Activated CD4-positive, CD25-positive, alpha-beta regulatory T cell treated with anti-CD3 and anti-CD28 coated beads, Interleukin-2, amount 50 U/mL, for 24 hours (primary cell): Measurements from ENCODE around the gene SEMA4G.
A peak's percentile ranks its signal among the peaks of the same experiment; 100 is the strongest.

Source experiments
- ATAC-seq, 2 donors: fragments of 150-1000 bp; cut with Tn5 transposase; one replicate each; pipeline ENCODE4 v1.10.0; 2021; ENCODE audit warnings: mild to moderate bottlenecking in 1 of 2, moderate library complexity in 1 of 2

SEMA4G gene, protein sequence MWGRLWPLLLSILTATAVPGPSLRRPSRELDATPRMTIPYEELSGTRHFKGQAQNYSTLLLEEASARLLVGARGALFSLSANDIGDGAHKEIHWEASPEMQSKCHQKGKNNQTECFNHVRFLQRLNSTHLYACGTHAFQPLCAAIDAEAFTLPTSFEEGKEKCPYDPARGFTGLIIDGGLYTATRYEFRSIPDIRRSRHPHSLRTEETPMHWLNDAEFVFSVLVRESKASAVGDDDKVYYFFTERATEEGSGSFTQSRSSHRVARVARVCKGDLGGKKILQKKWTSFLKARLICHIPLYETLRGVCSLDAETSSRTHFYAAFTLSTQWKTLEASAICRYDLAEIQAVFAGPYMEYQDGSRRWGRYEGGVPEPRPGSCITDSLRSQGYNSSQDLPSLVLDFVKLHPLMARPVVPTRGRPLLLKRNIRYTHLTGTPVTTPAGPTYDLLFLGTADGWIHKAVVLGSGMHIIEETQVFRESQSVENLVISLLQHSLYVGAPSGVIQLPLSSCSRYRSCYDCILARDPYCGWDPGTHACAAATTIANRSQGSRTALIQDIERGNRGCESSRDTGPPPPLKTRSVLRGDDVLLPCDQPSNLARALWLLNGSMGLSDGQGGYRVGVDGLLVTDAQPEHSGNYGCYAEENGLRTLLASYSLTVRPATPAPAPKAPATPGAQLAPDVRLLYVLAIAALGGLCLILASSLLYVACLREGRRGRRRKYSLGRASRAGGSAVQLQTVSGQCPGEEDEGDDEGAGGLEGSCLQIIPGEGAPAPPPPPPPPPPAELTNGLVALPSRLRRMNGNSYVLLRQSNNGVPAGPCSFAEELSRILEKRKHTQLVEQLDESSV

DNA sequence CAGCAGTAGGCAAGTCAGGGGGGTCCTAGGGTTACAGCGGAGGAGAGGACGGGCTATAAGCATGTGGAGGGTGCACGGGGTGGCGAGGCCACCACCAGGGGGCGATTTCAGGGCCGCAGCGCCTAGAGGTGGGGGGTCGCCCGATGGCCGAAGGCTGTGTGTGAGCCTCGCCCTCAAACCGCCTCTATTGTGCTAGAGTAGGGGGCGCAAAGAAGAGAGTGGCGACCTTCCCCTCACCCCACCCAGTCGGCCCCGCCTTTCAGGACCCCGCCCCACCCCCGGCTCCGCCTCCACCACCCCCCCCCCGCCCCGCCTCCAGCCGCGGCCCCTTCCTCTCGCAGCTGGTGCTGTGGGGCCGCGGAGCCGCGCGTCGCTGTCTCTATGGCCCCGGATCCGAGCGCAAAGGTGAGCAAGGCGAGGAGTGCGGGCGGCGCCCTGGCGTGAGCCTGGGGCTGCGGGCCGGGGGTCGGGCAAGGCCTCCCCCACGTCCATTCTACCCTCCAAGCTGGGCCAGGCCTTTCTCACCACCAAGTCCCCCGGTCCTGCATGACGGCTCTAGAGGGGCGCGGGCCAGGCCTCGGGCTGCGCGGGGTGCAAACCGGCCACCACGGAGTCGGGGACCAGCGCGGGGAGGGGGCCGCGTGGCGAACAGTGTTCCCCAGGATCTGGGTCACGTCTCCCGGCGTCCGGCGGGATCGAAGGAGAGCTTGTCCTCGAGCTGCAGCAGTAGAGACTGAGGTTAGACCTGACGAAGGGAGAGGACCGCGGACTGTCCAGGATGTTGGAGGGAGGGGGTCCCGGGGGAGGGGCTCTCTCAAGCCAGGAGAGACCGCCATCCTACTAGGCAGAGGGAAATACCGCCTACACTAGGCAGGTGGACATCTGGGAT lies at the start of gene SEMA4G:
SEMA4G (plus strand) TSS at position 318 of the 889 bp plus-strand sequence. CDS start 3,409 bp downstream, outside the sequence.
- peak; percentile 76 to 84 for ATAC-seq

DNA sequence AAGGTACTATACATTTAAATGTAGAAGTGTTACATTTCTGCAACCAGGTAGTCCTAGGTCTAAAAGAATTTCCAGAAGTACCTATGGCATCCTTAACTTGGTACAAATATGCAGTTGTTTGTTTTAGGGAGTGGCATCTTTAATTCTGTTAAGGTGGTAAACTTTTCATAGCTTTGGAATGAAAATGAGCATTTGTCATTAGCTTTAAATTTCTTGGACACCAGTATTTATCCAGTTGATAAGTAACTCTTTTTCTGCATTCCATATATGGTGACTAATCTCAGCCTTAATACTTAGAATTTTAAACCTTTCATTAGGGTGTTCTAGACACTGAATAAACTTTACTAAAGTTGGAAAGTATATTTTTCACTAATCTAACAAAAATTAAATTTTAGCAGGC lies 45.7 kb upstream of the SEMA4G start:
- no peak for ATAC-seq

DNA sequence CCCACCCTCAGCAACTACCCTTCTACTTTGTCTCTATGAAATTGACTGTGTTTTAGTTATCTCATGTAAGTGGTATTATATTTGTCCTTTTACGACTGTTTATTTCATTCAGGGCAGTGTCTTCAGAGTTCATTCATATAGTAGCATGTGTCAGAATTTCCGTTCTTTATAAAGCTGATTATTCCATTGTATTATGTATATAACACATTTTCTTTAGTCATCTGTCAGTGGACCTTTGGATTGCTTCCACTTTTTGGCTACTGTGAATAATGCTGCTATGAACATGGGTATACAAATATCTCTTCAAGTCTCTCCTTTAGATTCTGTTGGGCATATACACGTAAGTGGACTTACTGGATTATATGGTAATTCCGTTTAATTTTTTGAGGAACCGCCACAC lies 42.0 kb upstream of the SEMA4G start:
- ATAC-seq, result no peak

DNA sequence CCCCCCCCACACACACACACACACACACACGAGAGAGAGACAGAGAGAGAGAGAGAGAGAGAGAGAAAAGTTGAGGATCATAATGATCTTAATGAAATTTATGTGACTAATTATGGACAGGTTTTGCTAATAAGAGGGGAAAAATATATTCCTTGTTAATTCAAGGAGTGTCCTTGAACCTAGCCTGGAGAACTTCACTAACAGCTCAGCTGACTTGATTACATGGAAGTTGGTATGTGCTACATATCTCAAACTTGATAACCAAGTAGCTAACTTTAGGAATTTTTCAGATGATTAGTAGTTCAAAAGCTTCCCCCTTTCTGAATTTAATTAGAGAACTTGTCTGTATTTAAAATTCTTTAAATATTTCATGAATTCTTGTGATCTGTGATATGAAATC lies 41.3 kb upstream of the SEMA4G start:
- ATAC-seq, result no peak

DNA sequence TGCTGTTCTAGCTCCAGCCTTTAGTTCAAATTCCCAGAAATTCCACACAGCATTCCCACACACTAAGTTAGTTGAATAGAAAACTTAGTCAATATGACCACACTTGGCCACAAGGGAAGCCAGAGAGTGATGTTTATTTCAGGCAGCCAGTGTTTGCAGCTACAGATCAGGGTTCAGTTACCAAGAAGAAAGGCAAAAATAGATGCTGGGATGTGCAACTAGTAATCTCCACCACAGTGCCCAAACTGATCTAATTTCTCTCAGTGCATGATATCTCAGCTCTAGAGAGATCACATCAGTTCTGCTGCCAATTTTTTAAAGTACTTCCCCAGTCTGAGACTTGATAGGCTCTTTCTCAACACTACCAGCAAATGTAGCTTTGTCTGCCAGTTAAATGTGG lies 38.9 kb upstream of the SEMA4G start:
- no peak for ATAC-seq

DNA sequence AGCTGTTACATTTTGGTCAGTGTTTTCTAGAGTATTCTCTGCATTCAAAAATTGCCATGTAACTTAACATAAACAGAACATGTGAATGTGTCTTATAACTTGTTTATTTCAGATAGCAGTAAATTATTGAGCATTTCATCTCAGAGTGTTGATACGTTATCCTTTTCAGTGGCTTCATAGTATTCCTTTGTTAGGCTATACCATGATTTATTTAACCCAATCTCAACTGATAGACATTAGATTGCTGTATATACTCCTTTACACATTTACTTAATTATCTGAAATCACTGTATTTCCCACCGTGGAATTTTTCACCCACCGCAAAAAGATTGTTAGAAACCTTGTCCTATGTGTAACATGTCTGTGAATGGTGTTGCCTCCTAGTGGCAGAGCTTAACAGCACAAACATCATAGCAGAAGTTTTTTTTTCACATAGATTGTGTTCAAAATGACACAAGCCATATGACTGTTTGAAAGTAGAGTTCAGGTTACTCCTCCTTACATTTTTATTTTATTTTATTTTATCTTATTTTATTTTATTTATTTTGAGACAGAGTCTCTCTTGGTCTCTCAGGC lies 35.1 kb upstream of the SEMA4G start:
- ATAC-seq, result no peak

DNA sequence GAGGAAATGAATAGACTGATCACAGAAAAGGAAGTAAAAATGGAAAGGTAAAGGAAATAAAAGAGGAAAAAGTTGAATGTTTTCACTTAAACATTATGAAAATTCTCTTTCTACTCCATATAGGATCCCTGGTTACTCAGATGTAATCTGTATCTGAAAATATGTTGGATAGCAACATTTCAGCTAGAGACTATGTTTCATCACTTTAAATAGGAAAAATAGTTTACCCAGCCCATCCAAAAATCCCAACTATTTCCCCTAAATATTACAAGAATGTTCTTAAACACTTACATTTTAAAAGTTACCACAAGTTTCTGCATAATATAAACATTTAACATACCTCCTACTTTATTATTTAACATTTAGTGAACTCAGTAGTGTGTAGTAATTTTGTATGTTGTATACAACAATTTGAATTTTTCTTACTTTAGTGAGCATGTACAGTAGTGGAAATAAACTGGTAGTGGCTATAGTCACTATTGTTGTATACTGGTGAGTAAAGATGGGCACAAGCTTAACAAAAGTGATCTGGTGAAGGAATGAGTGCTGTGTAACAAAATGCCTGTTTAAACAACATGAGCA lies 29.4 kb upstream of the SEMA4G start:
- ATAC-seq, result no peak

DNA sequence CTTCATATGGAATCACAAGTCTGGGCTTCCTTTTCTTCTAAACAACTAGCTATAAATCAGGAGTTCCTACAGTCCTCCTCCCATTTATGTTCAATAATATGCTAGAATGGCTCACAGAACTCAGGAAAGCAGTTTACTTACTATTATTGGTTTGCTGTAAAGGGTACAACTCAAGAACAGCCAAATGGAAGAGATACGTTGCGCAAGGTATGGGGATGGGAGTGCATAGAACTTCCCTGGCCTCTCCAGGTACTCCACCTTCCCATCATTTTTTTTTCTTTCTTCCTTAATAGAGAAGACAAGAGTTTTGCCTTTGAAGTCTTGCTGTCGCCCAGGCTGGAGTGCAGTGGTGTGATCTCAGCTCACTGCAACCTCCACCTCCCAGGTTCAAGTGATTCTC lies 27.1 kb upstream of the SEMA4G start:
- ATAC-seq, result no peak

DNA sequence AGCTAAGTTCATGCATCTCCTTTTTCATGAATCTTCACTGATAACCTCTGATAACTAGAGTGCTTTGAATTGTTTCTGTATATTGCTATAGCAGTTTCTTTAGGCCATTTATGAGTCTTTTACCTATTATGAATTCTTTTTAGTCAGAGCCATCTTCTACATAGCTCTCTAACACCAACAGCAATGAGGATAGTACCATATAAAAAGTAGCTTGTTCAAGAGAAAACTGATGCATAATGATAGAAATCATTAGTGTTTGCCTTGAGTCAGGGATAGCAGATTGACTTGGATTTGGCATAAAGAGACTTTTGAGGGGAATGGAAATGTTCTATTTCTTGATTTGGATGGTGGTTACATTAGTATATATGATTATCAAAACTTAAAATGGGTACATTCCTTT lies 25.8 kb upstream of the SEMA4G start:
- peak in 1 of 2 donors; percentile 30 for ATAC-seq

DNA sequence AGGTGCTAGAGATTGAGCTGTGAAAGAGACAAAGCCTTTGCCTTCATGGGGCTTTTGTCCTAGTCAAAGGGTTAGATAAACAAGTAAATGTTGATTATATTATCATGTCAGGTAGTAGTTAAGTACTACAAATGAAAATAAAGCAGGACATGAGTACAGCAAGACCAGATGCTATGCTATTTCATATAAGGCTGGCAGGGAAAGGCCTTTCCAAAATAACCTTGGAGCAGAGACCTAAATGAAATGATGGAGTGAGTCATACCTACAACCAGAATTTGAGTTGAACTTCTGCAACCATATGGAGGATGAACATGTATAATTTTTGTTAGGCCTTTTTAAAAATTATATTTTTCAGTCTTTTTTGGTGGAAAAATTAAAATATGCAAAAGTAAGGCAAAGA lies 23.6 kb upstream of the SEMA4G start:
- ATAC-seq, result no peak

DNA sequence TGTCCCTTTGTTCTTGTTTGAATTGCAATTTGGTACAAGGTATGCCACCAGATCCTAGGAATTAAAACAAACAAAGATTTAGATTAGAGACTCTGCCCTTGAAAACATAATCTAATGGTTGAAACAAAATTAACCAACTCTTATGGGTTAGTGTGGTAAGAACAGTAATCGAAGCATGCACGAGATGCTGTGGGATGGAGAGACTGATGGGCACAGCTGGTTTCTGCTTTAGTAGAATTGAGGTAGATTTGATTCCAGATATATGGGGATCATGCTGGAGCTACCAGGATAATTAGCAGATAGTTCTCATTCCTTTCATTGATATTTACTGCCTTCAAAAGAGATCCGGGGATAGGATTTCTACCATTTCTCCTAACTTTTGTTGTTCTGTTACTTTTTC lies 20.4 kb upstream of the SEMA4G start:
- ATAC-seq, result no peak

DNA sequence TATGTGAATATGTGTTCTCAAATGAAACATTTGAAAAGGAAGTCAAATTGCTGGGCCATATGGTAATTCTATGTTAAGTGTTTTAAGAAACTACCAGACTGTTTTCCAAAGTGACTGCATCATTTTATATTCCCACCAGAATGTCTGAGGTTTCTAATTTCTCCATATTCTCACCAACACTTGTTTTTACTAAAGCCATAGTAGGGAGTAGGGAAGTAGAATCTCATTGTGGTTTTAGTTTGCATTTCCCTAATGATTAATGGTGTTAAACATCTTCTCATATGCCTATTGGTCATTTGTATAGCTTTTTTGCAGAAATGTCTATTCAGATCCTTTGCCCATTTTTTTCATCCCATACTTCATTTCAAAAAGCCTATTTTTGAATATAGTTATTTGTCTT lies 9.1 kb upstream of the SEMA4G start:
- ATAC-seq, result no peak

DNA sequence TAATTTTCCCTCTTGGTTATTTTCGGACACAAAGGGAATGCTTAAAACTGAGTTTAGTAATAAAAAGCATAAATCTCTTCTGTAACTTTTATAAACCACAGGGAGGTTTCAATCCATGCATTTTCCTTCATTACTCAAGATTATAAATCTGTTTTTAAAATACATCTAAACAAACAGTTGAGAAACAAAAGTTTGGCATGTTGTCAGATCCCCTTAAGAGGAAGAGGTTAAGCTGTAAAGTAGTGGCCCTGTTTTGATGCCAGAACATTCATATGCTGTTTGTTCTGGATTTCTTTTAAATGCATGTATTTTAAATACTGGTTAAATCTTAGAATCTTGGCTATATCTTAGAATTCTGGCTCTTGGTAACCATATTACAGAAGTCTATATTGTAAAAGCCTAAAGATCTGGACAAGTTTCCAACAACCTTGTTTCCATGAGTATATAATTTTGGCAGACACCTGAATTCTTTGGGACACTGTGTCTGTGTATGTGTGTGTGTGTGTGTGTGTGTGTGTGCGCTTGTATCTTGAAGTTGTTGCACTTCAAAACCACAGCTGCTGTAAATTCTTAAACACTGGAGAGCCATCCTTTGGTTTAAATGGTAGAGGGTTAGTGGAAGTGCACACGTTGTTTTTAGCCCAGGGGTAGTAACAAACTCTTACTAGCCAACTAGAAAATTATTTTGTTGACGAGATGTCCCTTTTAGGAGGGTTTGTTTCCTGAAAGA lies 6.8 kb upstream of the SEMA4G start:
- ATAC-seq, result no peak

DNA sequence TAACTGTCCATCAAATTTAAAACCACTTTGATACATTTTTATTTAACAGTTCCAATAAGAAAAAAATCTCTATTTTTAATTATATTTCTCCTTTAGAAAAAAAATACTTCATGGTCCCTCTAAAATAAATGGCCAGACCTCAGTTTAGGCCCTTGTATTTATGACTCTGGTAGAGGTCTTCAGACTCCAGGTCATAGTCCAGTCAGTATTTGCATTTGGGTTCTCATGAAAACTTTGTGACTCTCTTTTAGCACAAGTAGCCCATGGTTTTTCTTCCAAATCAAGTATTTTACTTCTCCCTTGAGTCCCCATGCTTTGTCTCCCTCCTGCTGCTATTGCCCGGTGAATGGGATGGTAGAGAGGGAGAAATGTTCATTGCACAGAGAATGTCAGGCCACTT lies 5.5 kb upstream of the SEMA4G start:
- ATAC-seq, result no peak

DNA sequence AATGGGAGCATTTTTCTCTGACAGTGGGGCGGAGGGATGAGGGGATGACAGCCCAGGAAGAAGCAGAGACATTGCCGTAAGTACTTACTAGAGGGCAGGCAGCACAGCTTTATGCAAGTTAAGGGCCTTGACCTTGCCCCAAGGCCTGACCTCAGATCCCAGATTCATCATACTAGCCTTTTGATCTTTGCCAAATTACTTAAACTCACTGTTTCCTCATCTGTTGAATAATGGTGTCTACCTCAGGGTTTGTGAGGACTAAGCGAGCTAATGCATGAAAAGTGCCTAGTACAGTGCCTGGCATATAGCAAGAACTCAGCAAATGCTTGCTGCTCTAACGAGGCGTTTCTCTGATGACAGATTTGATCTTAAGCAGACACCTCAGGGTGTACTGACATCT lies 3.5 kb upstream of the SEMA4G start:
- ATAC-seq, result no peak

DNA sequence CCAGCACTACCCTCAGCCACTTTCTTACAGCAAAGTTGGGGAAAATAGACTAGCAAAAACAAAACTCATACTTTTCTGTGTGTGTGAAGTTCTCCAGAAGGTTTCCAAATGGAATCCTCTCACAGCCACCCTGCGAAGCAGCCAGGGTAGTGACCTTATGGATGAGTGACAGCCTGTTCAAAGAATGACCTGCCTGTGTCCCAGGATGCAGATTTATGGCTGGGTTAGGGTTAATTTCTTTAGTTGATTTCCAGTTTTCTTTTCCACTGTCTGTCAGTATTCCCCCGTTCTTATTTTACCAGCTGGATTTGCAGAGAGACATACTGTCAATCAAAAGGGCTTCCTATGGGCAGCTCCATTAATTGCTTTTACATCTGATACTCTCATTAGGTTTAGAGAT lies 2.4 kb upstream of the SEMA4G start:
- no peak for ATAC-seq

DNA sequence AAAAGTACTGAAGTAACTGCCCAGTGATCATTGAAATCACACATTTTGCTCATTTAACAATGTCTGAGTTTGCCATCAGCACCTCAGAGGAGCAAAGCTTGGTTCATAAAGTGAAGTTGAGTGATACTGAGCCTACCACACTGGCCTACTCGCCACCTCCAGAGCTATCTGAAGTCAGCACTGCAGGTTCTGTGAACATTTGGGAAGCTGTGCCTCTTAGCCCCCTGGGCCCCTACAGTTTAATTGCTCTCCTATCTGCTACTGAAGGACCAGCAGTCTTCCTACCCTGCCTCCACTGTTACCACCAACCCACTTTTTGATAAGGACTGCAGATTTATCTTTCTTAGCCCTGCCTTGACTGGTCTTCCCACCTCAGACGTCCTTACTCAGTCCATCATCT lies 2.0 kb upstream of the SEMA4G start:
- no peak for ATAC-seq

DNA sequence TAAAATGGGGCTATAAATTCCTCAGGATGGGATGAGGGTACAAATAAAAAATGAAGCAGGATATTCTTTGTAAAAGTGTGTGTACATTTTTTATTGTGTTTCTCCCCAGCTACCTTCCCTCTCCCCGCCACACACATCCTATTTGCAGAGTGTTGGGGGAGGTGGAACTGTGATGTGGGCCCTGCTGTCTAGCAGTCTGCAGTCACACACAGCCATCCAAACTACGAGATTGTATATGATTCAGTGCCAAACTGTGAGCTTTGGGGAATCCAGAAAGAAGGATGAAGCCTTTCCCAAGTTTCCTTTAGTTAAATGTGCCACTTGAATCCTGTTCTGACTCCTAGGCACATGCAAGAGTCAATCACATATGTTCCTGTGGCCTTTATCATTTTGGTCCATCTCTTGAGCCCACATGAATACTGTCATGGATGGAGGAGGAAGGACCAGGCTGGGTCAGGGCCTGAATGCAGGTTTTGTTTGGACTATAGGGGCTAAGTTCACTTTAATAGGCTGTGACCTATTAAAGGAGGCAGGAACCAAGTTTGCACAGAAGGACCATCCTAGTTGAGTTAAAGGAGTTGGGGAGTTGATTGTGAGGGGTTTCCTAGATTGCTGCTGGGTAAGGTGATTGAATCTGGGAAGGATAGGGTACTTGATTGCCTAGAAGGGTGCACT lies 1.1 kb upstream of the SEMA4G start:
- ATAC-seq, result no peak

DNA sequence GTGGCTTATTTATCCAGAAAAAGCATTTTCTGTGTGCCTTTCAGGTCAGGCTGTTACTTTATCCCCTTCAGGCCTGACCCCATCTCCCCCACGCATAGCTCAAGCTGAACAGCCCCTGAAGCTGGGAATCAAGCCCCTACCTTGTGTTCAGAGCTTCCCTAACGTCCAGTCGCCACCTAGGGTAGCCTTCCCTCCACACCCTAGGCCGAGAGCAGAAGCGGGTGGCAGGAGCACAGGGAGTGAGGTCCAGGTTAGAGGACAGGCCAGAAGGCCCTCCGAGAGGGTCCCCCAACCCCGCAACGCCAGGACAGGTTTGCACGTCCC lies 479 bp upstream of the SEMA4G start:
- ATAC-seq, result no peak

DNA sequence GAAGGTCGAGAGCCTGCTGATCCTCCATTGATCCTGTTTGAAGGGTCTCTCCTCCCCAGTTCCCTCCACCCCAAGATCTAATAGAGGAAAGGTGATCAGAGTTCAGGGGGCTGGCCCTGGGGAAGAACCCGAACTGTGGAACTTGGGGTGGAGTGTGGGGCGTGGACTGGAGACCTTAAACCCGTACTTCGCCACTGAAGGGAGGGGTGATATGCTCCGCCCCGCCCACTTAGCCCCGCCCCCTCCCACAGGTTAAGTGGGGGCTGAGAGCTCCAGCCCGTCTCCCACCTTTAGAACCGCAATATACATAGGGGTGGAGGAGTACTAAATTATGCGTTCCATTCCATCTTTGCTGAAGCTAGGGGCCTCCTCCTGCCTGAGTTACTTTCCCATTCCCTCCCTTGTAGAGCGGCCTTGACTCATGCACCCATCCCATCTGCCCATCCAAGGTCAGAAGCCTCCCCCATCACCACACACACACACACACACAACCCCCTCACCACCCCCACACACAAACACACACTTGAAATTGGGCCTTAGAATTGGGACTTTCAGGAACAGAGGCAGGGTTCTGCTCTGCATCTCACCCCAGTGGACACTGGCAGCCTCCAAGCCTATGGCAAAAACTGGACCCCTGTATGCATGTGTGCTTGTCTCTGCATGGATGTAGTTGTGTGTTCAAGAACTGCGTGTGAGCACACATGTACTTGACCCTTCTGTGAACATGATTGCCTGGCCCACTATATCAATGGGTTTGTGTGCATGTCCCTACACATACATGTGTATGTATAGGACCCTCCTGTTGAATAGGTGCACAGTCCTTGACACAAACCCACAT lies 991 bp downstream of the SEMA4G start:
- ATAC-seq, result no peak
